ENCODE measurements around the gene RRN3.
"Not testable (repeated sequence)": the region's sequence is repeated elsewhere in the genome, so short reads cannot be mapped to it uniquely, and the experiment has no call there.

DNA sequence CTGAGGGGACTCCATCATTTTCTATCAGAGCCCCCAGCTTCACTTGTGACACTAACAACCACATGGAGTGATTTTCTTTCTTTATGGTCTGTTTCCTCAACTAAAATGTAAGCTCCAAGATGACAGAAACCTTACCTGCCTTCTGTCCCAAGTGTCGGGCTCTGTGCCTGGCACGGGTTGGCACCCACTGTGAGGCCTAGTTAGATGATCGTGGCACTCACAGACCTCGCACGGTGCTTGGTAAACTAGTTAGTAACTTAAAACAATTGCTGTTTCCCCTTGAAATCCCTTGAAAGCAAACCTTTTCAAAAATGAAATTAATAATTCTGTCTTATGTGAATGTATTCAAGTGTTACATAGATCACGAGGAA lies 65.7 kb downstream of the RRN3 start:
- TF ChIP-seq POLR2A (IDR thresholded peaks at IDR 0.05; ENCODE audit: low read length); CEBPB (IDR thresholded peaks at IDR 0.05): not testable (repeated sequence)
- TF ChIP-seq, protein P1, sequence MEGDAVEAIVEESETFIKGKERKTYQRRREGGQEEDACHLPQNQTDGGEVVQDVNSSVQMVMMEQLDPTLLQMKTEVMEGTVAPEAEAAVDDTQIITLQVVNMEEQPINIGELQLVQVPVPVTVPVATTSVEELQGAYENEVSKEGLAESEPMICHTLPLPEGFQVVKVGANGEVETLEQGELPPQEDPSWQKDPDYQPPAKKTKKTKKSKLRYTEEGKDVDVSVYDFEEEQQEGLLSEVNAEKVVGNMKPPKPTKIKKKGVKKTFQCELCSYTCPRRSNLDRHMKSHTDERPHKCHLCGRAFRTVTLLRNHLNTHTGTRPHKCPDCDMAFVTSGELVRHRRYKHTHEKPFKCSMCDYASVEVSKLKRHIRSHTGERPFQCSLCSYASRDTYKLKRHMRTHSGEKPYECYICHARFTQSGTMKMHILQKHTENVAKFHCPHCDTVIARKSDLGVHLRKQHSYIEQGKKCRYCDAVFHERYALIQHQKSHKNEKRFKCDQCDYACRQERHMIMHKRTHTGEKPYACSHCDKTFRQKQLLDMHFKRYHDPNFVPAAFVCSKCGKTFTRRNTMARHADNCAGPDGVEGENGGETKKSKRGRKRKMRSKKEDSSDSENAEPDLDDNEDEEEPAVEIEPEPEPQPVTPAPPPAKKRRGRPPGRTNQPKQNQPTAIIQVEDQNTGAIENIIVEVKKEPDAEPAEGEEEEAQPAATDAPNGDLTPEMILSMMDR (IDR thresholded peaks at IDR 0.05) = not testable (repeated sequence)
